ENCODE measurements around the gene NUBP2. TPM values are rescaled to one million over a fixed set of nuclear protein-coding genes. Genes with fewer than 3 reads are reported as not detected.

Gene NUBP2
- total RNA-seq, 2 donors from 2014 or later: 61.1 to 61.5 TPM

DNA sequence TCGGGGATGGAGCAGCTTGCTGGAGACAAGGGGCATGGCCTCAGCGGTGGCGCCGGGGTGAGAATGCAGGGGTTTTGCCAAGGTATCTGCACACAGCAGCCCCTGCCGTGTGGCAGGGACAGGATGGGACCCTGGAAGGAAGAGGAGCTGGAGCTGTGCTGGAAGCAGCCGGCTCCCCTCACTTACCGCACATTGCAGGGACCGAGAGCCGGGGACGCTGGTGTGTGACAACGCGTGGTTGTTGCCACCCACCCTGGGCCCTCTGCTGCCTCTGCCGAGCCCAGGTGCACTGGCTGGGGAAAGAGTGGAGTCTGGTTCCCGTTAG is 3.0 kb downstream of the NUBP2 start:
- H3K4me1 ChIP-seq (ENCODE audit: control insufficient read depth, insufficient read depth, low read length): peaks cover 7% of the 10 kb centered on the region
- DNase-seq: no peak
- Mint-ChIP-seq H3K36me3 (ENCODE audit: low read depth) (peaks cover 13% of the 10 kb centered on the region), H3K4me1 (peaks cover 10% of the 10 kb centered on the region), H3K4me3 (no peak overlapping the region), H3K27ac (no peak overlapping the region), H3K27me3 (ENCODE audit: insufficient read depth) (no peaks in the 10 kb centered on the region), H3K9me3 (no peaks in the 10 kb centered on the region)
- no peaks in the 10 kb centered on the region for H3K27me3 ChIP-seq (ENCODE audit: control insufficient read depth, insufficient read depth, low read length, poor library complexity, severe bottlenecking)
- WGBS, 2 experiments (ENCODE audit: insufficient coverage in 1 of 2, insufficient read length in 1 of 2): 95 to 100% methylated on average over 8 to 14 of the region's 14 CpGs
- H3K4me3 ChIP-seq (ENCODE audit: low read length): no peak overlapping the region
- H3K36me3 ChIP-seq (ENCODE audit: control insufficient read depth, insufficient read depth, low read length): peaks cover 8% of the 10 kb centered on the region
- H3K27ac ChIP-seq (ENCODE audit: low read depth, low read length): no peak overlapping the region
- H3K9ac ChIP-seq (ENCODE audit: extremely low read depth, low read length, poor library complexity, severe bottlenecking): no peak overlapping the region
- TF ChIP-seq, protein P1, sequence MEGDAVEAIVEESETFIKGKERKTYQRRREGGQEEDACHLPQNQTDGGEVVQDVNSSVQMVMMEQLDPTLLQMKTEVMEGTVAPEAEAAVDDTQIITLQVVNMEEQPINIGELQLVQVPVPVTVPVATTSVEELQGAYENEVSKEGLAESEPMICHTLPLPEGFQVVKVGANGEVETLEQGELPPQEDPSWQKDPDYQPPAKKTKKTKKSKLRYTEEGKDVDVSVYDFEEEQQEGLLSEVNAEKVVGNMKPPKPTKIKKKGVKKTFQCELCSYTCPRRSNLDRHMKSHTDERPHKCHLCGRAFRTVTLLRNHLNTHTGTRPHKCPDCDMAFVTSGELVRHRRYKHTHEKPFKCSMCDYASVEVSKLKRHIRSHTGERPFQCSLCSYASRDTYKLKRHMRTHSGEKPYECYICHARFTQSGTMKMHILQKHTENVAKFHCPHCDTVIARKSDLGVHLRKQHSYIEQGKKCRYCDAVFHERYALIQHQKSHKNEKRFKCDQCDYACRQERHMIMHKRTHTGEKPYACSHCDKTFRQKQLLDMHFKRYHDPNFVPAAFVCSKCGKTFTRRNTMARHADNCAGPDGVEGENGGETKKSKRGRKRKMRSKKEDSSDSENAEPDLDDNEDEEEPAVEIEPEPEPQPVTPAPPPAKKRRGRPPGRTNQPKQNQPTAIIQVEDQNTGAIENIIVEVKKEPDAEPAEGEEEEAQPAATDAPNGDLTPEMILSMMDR (conservative IDR thresholded peaks at IDR 0.05): no peak
- no peaks in the 10 kb centered on the region for H3K9me3 ChIP-seq (ENCODE audit: control insufficient read depth, low read length)

DNA sequence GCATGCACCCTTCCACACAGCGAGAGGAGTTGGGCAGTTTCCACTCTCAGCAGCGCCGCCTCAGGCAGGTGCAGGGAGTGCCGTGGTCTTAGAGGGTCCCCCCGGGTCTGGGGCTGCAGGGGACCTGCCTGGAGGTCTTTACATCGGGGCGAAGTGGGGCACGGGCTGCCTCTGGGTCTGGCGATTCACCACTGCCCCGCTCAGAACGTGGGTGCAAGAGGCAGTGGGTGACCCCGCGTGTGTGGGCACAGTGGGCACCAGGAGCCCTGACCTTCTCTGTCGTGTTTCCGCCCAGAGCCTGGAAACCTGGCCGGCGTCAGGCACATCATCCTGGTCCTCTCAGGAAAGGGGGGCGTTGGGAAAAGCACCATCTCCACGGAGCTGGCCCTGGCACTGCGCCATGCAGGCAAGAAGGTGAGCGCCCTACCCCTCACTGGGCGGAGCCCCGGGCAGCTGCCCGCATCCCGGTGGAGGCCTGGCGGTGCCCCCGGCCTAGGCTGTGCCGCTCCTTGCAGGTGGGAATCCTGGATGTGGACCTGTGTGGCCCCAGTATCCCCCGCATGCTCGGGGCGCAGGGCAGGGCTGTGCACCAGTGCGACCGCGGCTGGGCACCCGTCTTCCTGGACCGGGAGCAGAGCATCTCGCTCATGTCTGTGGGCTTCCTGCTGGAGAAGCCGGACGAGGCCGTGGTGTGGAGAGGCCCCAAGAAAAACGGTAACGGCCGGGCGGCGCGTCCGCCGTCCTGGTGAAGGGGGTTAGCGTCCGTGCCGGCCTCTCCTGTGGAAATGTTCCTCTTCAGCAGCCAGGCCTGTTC is 3.7 kb downstream of the NUBP2 start:
- Histone ChIP-seq H3K9ac (ENCODE audit: extremely low read depth, low read length, poor library complexity, severe bottlenecking) (no peak overlapping the region), H3K27me3 (ENCODE audit: control insufficient read depth, insufficient read depth, low read length, poor library complexity, severe bottlenecking) (no peaks in the 10 kb centered on the region), H3K27ac (ENCODE audit: low read depth, low read length) (no peak overlapping the region), H3K4me3 (ENCODE audit: low read length) (no peak overlapping the region), H3K4me1 (ENCODE audit: control insufficient read depth, insufficient read depth, low read length) (peaks cover under 1% of the 10 kb centered on the region), H3K36me3 (ENCODE audit: control insufficient read depth, insufficient read depth, low read length) (peaks cover 4% of the 10 kb centered on the region), H3K9me3 (ENCODE audit: control insufficient read depth, low read length) (no peaks in the 10 kb centered on the region)
- H3K27me3 Mint-ChIP-seq (ENCODE audit: insufficient read depth): no peaks in the 10 kb centered on the region
- no peaks in the 10 kb centered on the region for H3K9me3 Mint-ChIP-seq
- no peak overlapping the region for H3K27ac Mint-ChIP-seq
- DNase-seq: peak; percentile 63
- peaks cover 13% of the 10 kb centered on the region for H3K36me3 Mint-ChIP-seq (ENCODE audit: low read depth)
- WGBS, 2 experiments (ENCODE audit: insufficient coverage in 1 of 2, insufficient read length in 1 of 2): 93 to 95% methylated on average over 33 to 51 of the region's 51 CpGs
- H3K4me3 Mint-ChIP-seq: no peak overlapping the region
- peaks cover 6% of the 10 kb centered on the region for H3K4me1 Mint-ChIP-seq
- TF ChIP-seq, protein P1 (conservative IDR thresholded peaks at IDR 0.05): peak; percentile 32

DNA sequence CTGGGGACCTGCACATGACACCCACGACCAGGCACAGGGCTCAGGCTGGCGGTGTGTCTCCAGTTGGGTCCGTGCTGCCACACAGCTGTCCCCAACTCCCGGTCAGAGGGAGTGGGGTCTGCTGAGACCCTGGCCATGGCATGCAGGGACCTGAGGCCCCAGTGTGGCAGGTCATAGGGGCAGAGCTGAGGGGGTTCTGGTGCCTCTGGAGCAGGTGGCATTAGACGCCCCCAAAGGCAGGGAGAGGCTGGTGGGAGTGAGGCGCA is 4.2 kb downstream of the NUBP2 start:
- H3K27me3 Mint-ChIP-seq (ENCODE audit: insufficient read depth): no peaks in the 10 kb centered on the region
- no peaks in the 10 kb centered on the region for H3K4me1 ChIP-seq (ENCODE audit: control insufficient read depth, insufficient read depth, low read length)
- H3K4me3 Mint-ChIP-seq: no peak overlapping the region
- DNase-seq: no peak
- H3K4me1 Mint-ChIP-seq: peaks cover 3% of the 10 kb centered on the region
- H3K9me3 ChIP-seq (ENCODE audit: control insufficient read depth, low read length): no peaks in the 10 kb centered on the region
- no peaks in the 10 kb centered on the region for H3K9me3 Mint-ChIP-seq
- WGBS, 2 experiments (ENCODE audit: insufficient coverage in 1 of 2, insufficient read length in 1 of 2): 92 to 98% methylated on average over 5 to 6 of the region's 6 CpGs
- peaks cover 13% of the 10 kb centered on the region for H3K36me3 Mint-ChIP-seq (ENCODE audit: low read depth)
- H3K4me3 ChIP-seq (ENCODE audit: low read length): no peak overlapping the region
- TF ChIP-seq, protein P1 (conservative IDR thresholded peaks at IDR 0.05): no peak
- H3K27ac Mint-ChIP-seq: no peak overlapping the region
- no peaks in the 10 kb centered on the region for H3K27me3 ChIP-seq (ENCODE audit: control insufficient read depth, insufficient read depth, low read length, poor library complexity, severe bottlenecking)
- no peak overlapping the region for H3K27ac ChIP-seq (ENCODE audit: low read depth, low read length)
- H3K9ac ChIP-seq (ENCODE audit: extremely low read depth, low read length, poor library complexity, severe bottlenecking): no peak overlapping the region
- peaks cover 4% of the 10 kb centered on the region for H3K36me3 ChIP-seq (ENCODE audit: control insufficient read depth, insufficient read depth, low read length)
